ENCODE data around the gene EIF5B.
"Not testable (repeated sequence)": the region's sequence is repeated elsewhere in the genome, so short reads cannot be mapped to it uniquely, and the experiment has no call there.

- not testable (repeated sequence) for TF ChIP-seq CTCF (IDR thresholded peaks at IDR 0.05); POLR2AphosphoS5 (IDR thresholded peaks at IDR 0.05; ENCODE audit: low read depth, low read length); REST (IDR thresholded peaks at IDR 0.05; ENCODE audit: insufficient read depth in 1 of 2, low read depth in 2 of 2, low read length in 1 of 2)
Measured at GRCh38 chr2:99354825-99355224, 17.6 kb downstream of the EIF5B start.

All from Panc1 (cell line).